ENCODE measurements around the gene UQCR10.

UQCR10 gene

DNA sequence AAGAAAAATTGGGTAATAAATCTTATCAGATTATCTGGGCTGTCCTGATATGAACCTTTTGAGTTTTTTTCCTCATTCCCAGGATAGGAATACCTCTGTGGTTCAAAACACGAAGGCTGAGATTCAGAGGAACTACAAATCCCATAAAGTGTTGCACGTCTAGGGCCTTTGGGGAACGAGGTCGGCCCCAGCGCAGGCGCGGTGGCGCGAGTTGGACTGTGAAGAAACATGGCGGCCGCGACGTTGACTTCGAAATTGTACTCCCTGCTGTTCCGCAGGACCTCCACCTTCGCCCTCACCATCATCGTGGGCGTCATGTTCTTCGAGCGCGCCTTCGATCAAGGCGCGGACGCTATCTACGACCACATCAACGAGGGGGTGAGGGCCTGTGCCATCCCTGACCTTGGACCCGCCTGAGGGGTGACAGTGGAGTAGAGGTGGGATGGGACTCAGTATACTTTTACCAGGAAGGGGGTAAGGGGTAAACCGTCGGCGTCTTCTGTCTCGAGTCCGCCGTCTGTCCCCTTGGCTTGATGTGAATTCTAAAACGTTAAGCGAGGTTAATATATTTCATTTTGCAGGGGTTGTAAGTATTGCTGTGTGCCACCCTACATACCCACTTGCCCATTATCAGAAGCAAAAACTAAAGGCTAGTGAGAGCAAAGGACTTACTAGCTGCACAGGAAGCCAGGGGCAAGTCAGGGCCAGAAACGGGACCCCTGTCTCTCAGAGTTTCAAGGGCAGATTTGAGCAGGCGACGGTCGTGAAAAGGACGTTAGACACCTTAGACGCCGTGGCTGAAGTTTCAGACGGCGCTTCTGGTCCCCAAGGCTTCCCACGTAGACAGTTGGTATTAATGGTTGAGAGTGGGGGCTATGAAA is at the start of gene UQCR10:
UQCR10 (plus strand) TSS at position 199 of the 881 bp plus-strand sequence; CDS start at position 229, 30 bp downstream.
- peak; percentile 79 for DNase-seq (ENCODE audit: low spot score)

GRCh38 chr22:29717789-29718188 is 49.4 kb upstream of the UQCR10 start:
- no peak for DNase-seq (ENCODE audit: low spot score)

- no peak for DNase-seq (ENCODE audit: low spot score)
Observed at GRCh38 chr22:29718949-29719898, 47.9 kb upstream of the UQCR10 start.

- no peak for DNase-seq (ENCODE audit: low spot score)
Observed at GRCh38 chr22:29719899-29720645, 47.1 kb upstream of the UQCR10 start, which contains the start of gene CABP7. TSS of gene CABP7 (plus strand) at chr22:29720003. CDS start at chr22:29720425, 422 bp downstream.

- DNase-seq (ENCODE audit: low spot score) = no peak
Observed at GRCh38 chr22:29720811-29721323, 46.3 kb upstream of the UQCR10 start.

DNA sequence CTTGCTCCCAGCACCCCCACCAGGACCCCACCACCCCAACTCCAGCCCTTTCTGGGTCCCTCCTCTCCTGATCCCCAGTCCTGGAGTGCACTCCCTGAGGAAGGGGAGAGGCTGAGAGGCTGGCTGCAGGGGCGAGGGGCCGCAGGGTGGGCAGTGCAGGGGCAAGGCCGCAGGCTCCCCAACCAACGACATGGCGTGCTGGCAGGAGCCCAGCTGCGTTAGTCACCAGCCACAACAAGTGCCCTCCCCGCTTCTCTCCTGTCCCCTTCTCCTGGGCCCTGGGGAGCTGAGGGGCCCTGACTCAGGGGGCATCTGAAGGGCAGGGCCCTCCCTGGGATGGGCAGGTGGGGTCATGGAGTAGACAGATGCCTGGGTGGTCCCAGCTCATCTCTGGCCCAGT is 45.0 kb upstream of the UQCR10 start:
- DNase-seq (ENCODE audit: low spot score) = no peak

GRCh38 chr22:29722587-29722986 is 44.6 kb upstream of the UQCR10 start:
- no peak for DNase-seq (ENCODE audit: low spot score)

DNA sequence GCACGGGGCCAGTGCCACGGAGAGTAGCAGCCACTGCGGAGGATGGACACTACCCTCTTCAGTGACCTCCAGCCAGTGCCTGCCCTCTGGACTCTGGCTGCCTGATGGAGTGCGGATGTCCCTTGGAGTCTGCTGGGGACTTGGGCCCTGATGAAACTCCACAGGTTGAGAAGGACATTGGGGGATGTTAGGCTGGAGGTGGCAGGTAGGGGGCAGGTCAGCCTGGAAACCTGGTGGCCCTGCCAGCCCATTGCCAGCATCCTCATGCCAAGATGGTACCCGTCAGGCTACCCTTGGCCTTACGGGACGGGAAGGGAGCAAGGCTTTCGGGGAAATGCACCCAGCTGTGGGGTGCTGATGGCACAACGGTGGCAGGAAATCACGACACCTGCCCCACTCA is 43.4 kb upstream of the UQCR10 start:
- no peak for DNase-seq (ENCODE audit: low spot score)

DNA sequence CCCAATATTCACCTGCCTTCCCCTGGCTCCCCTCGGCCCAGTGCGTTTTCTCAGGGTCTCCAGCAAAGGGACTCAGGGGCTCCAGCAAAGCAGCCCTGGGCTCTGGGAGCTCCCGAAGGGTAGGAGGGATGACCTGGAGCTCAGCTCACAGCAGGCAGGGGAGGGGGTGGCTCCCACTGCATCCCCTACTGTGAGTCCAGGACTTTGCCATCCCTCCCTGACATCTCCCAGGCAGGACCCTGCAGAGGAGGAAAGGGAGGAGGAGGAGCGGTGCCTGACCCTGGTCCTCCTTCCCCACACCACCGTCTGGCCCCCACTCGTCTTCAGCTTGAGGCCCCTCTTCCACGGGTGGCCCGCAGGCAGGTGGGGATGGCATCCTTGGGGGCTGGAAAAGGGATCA is 42.3 kb upstream of the UQCR10 start:
- DNase-seq (ENCODE audit: low spot score) = no peak

DNA sequence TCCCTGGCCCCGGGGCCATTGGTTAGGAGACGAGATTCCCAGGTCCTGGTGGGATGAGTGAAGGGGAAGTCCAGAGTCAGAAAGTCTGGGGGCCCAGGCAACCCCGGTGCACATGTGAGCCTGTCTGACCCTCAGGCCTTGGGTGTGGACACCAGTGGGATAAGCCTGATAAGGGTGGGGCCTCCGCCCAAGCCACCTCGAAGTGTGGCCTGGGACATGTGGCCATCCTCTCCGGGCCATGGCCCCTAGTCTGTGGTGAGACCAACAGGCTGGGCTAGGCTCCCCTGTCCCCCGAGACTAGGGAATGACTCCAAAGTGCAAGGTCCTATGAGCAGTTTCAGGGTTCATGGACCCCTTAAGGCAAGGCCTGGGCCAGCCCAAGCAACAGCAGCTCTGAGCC is 41.1 kb upstream of the UQCR10 start:
- DNase-seq (ENCODE audit: low spot score) = no peak

DNA sequence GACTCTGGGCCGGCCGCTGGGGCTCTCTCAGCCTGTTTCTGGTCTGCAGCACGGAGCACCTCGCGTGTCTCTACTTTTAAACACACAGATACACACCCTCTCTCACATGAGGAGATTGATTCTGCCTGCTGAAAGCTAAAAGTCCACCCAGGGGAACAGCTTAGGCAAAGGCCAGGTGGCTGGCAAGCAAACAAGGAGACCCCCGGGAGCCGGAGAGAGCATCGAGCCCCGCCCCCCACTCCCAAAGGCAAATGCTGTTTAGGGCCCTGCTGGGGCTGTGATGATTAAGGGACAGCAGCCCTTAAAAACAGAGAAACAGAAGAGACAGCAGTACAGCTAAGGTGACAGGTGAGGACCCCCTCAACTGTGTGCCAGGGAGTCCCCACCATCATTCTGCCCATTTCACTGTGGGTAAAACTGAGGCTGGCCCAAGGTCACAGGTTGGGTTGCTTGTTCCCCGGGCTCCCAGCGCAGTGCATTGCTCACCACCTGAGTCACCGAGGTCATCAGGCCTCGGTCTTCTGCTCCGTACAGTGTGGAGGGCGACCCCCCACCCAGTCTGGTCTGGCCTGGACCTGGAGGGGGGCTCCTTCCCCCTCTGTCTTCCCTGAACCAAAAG is 40.5 kb upstream of the UQCR10 start:
- no peak for DNase-seq (ENCODE audit: low spot score)

DNA sequence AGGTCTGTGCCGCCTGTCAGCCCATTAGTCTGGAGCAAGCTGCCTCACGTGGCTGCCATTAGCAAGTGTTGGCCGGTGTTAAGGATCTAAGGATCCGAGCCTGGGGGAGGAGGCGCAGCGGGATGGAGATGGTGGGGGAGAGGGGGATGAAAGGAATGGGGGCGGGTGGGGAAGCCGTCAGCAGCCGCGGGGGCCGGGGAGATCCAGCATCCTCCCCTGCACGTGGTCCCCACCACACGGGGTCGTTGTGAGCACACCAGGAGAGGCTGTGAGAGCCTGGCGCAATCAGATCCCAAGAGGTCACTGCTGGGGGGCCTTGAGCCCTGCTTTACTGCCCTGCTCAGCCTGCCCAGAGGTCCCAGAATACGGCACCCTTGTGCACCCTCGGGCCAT is 40.0 kb upstream of the UQCR10 start:
- DNase-seq (ENCODE audit: low spot score) = peak; percentile 91

DNA sequence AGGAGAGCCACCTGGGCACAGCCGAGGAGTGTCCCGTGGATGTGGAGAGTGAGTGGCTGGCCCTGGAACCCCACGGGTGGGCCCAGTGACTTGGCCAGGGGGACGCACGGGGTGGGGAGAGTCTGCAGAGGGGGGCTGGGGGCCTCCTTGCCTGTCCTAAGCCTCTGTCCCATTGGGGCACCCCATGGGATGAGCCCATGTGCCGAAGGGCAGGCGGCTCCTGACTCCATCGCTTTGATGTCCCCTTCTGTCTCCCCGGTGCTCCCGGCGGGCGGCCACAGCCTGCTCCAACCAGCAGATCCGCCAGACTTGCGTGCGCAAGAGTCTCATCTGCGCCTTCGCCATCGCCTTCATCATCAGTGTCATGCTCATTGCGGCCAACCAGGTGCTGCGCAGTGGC is 38.0 kb upstream of the UQCR10 start:
- no peak for DNase-seq (ENCODE audit: low spot score)

DNA sequence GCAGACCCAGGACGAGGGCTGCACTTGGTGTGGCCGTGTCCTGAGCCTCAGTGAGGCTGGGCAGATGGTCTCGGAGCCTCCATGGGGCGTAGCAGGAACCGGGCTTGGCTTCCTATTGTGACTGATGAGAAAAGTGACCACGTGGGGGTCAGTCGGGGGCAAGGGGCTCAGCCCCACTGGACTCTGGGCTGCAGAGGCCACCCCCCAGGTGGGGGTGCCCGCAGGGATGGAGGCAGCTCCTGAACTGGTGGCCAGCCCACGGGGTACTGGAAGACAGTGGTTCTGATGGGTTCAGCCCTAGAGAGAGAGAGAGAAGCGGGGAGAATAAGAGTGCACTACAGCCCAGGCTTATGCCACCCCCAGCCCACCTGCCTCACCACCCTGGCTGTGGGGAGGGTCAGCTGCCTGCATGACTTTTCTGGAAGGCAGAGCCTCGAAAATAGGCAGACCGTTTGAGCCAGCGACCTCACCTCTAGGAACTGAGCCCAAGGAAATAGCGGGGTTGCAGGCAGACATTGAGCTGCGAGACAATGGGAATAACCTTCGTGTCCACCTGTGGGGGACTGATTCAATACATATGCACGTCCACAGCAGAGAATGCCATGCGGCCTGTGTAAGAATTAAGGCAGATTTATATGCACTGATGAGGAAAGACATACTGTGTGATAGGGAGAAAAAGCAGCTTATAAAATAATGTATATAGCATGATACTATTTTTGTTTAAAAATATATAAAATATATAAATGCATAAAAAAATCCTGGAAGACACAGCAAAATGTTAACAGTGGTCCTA is 35.9 kb upstream of the UQCR10 start:
- DNase-seq (ENCODE audit: low spot score) = no peak

DNA sequence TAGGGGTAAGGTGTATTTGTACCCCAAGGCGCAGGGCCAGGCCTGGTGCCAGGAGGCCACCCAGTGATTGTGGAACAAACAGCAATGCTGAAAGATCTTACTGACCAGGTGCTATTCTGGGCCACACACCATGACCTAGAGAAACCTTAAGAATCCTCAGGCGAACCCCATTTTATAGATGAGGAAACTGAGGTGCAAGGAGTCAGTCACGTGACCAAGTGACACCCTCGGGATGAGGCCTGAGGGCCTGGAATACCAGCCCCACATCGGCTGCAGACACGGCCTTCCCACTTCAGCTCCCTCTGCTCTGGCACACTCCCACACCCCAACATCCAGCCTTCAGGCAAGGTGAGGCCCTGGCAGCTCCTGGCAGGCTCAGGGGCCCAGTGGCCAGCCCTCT is 34.3 kb upstream of the UQCR10 start:
- DNase-seq (ENCODE audit: low spot score) = no peak

DNA sequence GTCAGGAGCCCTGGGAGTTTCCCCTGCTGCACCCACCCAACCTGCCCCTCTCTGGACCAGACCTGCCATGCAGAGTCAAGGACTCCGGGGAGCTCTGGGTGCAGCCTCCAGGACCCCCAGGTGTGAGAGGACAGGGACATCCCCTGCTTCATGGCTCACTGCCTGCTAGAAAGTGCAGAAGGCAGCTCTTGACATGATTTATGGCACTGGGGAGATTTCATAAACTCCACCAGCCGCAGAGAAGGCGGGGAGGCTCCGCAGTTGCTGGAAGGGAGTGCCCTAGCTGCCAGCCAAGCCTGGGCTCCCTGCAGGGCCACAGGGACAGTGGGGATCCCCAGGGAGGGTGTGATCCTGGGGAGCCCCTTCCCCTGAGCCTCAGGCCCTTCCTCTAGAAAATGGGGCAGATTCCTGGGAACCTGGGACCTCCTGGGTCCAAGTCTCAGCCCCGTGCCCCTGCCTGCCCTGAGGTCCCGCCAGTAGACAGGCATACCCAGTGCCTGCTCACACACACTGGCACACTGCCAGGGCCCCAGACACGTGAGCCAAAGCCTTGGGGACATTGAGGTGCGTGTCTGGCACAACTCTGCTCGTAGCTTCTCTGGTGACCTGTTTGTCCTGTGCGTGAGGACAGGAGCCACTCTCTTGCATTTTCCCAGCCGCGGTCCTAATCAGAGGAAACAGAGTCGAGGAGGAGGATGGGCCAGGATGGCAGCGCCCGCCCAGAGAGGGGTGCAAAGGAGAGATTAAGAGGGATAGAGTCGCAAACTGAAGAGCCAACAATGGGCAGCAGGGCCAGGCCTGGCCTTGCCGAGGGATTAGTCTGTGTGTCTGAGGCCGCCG is 33.6 kb upstream of the UQCR10 start:
- peak; percentile 83 for DNase-seq (ENCODE audit: low spot score)

GRCh38 chr22:29734406-29734805 is 32.8 kb upstream of the UQCR10 start:
- DNase-seq (ENCODE audit: low spot score) = no peak

DNA sequence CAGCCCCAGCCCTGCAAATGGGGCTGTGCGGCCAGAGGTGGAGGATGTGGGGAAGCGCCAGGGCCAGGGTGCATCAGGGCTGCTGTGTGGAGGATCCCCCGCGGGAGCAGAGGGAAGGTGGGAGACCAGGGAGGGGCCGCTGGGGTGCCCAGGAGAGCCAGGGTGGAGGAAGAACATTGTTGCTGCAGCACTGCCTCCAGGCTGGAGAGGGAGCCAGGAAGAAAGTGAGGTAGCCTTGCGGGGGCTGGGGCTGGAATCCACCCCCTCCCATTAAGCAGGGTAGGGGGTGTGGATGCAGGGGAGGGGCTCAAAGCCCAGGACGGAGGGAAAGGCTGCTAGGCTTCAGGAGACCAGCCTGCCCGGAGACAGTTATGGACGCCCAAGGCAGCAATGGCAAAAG is 32.3 kb upstream of the UQCR10 start:
- no peak for DNase-seq (ENCODE audit: low spot score)

DNA sequence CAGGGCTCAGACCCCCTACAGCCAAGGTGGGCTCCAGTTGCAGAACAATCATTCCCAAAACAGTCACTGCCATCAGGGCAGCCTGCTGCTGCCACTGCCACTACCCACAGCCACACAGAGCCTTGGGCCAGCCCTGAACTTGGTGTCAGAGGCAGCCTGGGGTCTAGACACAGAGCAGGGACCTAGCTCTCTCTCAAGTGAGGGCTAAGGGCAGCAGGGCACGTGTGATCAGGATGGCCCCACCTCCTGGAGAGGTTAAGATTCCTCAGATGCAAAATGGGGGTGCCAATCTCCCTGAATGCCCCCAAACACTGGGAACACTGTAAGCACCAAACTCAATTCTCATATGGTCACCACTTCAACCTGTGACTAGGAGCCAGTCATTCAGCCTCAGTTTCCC is 31.8 kb upstream of the UQCR10 start:
- no peak for DNase-seq (ENCODE audit: low spot score)
